Fibroblast of skin of right quadriceps (primary cell): ENCODE measurements around the gene PLA2G4A.

Source experiments
- DNase-seq: peaks from one replicate; pipeline ENCODE4 v3.0.0-alpha.2; 2013

PLA2G4A gene

DNA sequence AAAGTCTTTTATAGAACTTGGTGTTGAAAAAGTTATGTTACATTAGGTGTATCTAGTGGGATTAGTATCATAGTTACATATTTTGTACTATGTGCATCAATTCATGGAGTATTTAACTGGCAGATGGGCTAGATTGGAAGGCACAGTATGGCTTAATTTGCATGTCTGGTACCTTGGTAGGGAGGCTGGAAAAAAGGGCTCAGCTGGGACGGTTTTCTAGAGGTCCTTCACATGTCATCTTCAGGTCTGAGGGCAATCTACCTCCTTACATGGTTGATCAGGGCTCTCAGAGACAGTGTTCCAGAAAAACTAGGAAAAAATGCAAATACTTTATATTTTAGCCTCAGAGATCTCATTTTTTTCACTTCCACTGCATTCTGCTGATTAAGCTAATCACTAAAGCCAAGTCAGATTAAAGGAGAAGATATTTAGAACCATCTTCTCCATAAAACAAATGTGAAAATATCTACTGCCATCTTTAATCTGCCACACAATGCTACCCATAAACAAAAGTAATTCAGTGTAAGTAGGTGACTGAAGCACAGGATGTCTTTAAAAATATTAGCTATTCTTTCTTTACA lies 209.3 kb downstream of the PLA2G4A start:
- DNase-seq: no peak
